DOHH2 (cell line): ENCODE measurements around the gene YIPF7.

Experiments used
- H3F3A ChIP-seq: fragments of 200-600 bp; sonication (generic), shearing (Covaris generic); 2 replicates; pipeline ENCODE4 v1.6.0; 2016; ENCODE audit warnings: antibody characterized with exemption, mild to moderate bottlenecking; ENCODE audit not compliant: control insufficient read depth, insufficient read depth
- H3K27ac ChIP-seq: fragments of 200-600 bp; sonication (generic); 2 replicates; pipeline ENCODE4 v1.5.1; 2014; ENCODE audit warnings: low read depth, mild to moderate bottlenecking, low read length, moderate library complexity
- H3K27me3 ChIP-seq: fragments of 200-600 bp; sonication (generic); 2 replicates; pipeline ENCODE4 v1.6.1; 2014; ENCODE audit warnings: mild to moderate bottlenecking, low read length, mixed read lengths; ENCODE audit not compliant: control insufficient read depth
- H3K36me3 ChIP-seq: fragments of 200-600 bp; sonication (generic); 2 replicates; pipeline ENCODE4 v1.6.1; 2014; ENCODE audit warnings: mild to moderate bottlenecking, low read length, moderate library complexity, mixed read lengths; ENCODE audit not compliant: control insufficient read depth
- H3K4me1 ChIP-seq: fragments of 200-600 bp; sonication (generic); 2 replicates; pipeline ENCODE4 v1.6.1; 2014; ENCODE audit warnings: mild to moderate bottlenecking, low read length, mixed read lengths; ENCODE audit not compliant: control insufficient read depth
- H3K4me2 ChIP-seq: fragments of 200-600 bp; sonication (generic); 2 replicates; pipeline ENCODE4 v1.6.0; 2014; ENCODE audit warnings: mild to moderate bottlenecking, low read length, moderate library complexity
- H3K4me3 ChIP-seq: fragments of 200-600 bp; sonication (generic); 2 replicates; pipeline ENCODE4 v1.5.1; 2014; ENCODE audit warnings: mild to moderate bottlenecking, low read length, mixed read lengths
- H3K79me2 ChIP-seq: fragments of 200-600 bp; sonication (generic); 2 replicates; pipeline ENCODE4 v1.6.1; 2014; ENCODE audit warnings: mild to moderate bottlenecking, low read length, mixed read lengths; ENCODE audit not compliant: control insufficient read depth
- H3K9me2 ChIP-seq: fragments of 200-600 bp; sonication (generic); replicated peaks from 2 replicates; pipeline ENCODE4 v1.6.1; 2014; ENCODE audit warnings: mild to moderate bottlenecking, low read length, mixed read lengths; ENCODE audit not compliant: control insufficient read depth
- H3K9me3 ChIP-seq: fragments of 200-600 bp; sonication (generic); 2 replicates; pipeline ENCODE4 v1.6.1; 2014; ENCODE audit warnings: antibody characterized with exemption, low read length, mixed read lengths; ENCODE audit not compliant: control insufficient read depth, insufficient read depth
- H4K20me1 ChIP-seq: fragments of 200-600 bp; sonication (generic); 2 replicates; pipeline ENCODE4 v1.6.0; 2014; ENCODE audit warnings: low read depth, mild to moderate bottlenecking, antibody characterized with exemption, low read length, moderate library complexity; ENCODE audit not compliant: control insufficient read depth, insufficient read depth
- EZH2phosphoT487 ChIP-seq: fragments of 200-600 bp; sonication (generic); IDR thresholded peaks from 2 replicates; pipeline ENCODE4 v1.6.1; 2017; ENCODE audit warnings: borderline replicate concordance, mild to moderate bottlenecking, antibody characterized with exemption, low read length, moderate library complexity, mixed read lengths
- TF ChIP-seq, protein P1 (sequence below): fragments of 200-600 bp; sonication (generic); IDR thresholded peaks from one replicate; pipeline ENCODE4 v1.5.1; 2014; ENCODE audit warnings: antibody characterized with exemption, mild to moderate bottlenecking, low read depth, low read length; ENCODE audit not compliant: poor library complexity, severe bottlenecking

Gene YIPF7

DNA sequence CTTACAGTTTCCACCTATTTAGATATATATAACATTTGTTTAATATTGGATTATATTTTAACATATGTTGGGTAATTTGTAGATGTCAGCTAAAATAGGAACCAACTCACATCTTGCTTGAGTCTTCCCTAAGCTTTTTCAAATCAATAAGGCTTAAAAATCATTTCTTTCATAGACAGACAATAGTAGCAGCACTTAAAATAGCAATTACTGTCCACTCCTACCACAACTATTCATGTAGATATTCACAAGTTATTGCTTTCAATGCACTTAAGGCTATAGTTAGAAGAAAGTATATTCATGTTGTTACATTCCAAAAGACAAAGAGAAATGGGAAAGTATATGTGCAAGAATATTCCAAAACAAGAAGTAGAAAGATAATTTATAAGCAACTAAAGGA, 71.2 kb downstream of the YIPF7 start:
- Histone ChIP-seq H3K27me3 (no peaks in the 10 kb centered on the region), H3K4me2 (no peak overlapping the region), H3K9me3 (no peaks in the 10 kb centered on the region), H3K4me1 (no peaks in the 10 kb centered on the region), H3F3A (no peaks in the 10 kb centered on the region), H3K79me2 (no peaks in the 10 kb centered on the region), H3K9me2 (no peaks in the 10 kb centered on the region), H3K4me3 (no peak overlapping the region), H4K20me1 (no peaks in the 10 kb centered on the region), H3K36me3 (no peaks in the 10 kb centered on the region), H3K27ac (no peak overlapping the region)
- TF ChIP-seq, protein P1, sequence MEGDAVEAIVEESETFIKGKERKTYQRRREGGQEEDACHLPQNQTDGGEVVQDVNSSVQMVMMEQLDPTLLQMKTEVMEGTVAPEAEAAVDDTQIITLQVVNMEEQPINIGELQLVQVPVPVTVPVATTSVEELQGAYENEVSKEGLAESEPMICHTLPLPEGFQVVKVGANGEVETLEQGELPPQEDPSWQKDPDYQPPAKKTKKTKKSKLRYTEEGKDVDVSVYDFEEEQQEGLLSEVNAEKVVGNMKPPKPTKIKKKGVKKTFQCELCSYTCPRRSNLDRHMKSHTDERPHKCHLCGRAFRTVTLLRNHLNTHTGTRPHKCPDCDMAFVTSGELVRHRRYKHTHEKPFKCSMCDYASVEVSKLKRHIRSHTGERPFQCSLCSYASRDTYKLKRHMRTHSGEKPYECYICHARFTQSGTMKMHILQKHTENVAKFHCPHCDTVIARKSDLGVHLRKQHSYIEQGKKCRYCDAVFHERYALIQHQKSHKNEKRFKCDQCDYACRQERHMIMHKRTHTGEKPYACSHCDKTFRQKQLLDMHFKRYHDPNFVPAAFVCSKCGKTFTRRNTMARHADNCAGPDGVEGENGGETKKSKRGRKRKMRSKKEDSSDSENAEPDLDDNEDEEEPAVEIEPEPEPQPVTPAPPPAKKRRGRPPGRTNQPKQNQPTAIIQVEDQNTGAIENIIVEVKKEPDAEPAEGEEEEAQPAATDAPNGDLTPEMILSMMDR, result no peak
- TF ChIP-seq EZH2phosphoT487, result no peak

DNA sequence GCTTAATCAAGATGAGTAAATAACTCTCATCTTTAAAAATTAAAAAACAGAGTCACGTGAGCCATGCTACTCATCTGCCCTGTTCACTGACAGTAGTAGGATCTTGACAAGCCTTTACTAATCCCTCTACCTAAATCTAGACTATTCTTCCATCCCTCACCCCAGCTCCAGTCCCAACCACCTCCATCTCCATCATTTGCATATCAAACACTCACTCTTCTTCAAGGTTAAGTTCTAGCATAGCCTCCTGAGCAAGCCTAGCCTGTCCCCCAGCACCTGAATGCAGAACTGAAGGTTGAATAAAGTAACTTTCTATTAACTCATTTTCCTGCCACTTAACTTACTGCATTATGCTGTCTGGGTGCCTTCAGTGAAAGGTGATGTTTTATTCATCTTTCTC, 72.5 kb downstream of the YIPF7 start:
- Histone ChIP-seq H3K9me3 (no peaks in the 10 kb centered on the region), H3K27ac (no peak overlapping the region), H3K4me2 (no peak overlapping the region), H3K27me3 (no peaks in the 10 kb centered on the region), H3K36me3 (no peaks in the 10 kb centered on the region), H3K79me2 (no peaks in the 10 kb centered on the region), H3K9me2 (no peaks in the 10 kb centered on the region), H3K4me3 (no peak overlapping the region), H3F3A (no peaks in the 10 kb centered on the region), H4K20me1 (no peaks in the 10 kb centered on the region), H3K4me1 (no peaks in the 10 kb centered on the region)
- TF ChIP-seq, protein P1, result no peak
- no peak for TF ChIP-seq EZH2phosphoT487
